Left ventricle myocardium inferior (tissue), 1 donor: Measurements from ENCODE around the gene GPX2. TPM values are rescaled to one million over a fixed set of nuclear protein-coding genes. Genes with fewer than 3 reads are reported as not detected.

Source experiments
- DNase-seq: peaks from one replicate; pipeline ENCODE4 v3.0.0-alpha.2; 2020
- H3K27ac ChIP-seq: fragments of 200-600 bp; replicated peaks from 2 replicates; pipeline ENCODE4 v1.8.0; 2021
- H3K27me3 ChIP-seq: fragments of 200-600 bp; 2 replicates; pipeline ENCODE4 v1.8.0; 2021; ENCODE audit warnings: low read depth
- H3K36me3 ChIP-seq: fragments of 200-600 bp; 2 replicates; pipeline ENCODE4 v1.8.0; 2021
- H3K4me1 ChIP-seq: fragments of 200-600 bp; 2 replicates; pipeline ENCODE4 v1.8.0; 2021
- H3K4me3 ChIP-seq: fragments of 200-600 bp; 2 replicates; pipeline ENCODE4 v1.8.0; 2021; ENCODE audit warnings: mild to moderate bottlenecking, moderate library complexity
- H3K9me3 ChIP-seq: fragments of 200-600 bp; replicated peaks from 2 replicates; pipeline ENCODE4 v1.8.0; 2021
- intact Hi-C: fragments of 100-400 bp; cut with micrococcal nuclease; formaldehyde crosslinking; loops from one replicate; pipeline ENCODE4 v1.11.0; 2022
- total RNA-seq: library from RNA; stranded (reverse); fragmentation: NEBNext Ultra II Directional; extraction: Animal tissue kit (Norgen Biotek cat#: 25700); gene quantifications from one replicate; pipeline ENCODE4 v1.2.1, GENCODE V29; 2021
- TF ChIP-seq, protein P1 (sequence below): fragments of 200-600 bp; IDR thresholded peaks from 2 replicates; pipeline ENCODE4 v1.8.0; 2021; ENCODE audit warnings: antibody characterized with exemption, mild to moderate bottlenecking, borderline replicate concordance
- donor health status: DM: no; HTN: yes; CAD: no; lungs with severe emphysema.

GPX2 gene
- total RNA-seq, 1 donor from 2014 or later = not detected

DNA sequence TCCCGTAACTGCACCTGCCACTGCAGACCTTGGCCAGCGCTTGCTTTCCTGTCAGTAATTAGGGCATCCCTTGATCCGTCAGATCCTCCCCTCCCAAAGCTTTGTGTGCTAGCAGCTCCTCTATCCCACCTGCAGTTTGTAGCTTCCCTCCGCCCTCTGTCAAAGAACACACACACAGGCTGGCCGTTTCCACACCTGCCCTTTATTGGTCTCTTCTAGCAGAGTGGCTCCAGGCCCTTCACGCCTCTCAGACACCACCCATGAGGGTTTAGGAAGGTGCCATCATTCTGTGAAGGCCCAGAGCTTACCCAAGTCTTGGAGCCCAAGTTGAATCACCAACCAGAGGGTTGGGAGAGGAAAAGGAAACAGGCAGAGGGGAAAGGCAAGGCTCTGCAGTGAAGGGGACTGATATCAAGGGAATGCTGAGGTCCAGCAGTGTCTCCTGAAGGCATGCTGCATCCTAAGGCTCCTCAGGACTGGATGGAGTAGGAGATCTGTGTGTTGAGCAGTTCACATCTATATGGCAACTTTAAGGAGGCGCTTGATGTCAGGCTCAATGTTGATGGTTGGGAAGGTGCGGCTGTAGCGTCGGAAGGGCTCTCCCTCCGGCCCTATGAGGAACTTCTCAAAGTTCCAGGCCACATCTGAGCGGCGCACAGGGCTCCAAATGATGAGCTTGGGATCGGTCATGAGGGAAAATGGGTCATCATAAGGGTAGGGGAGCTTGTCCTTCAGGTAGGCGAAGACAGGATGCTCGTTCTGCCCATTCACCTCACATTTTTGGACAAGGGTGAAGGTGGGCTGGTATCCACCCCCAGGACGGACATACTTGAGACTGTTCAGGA lies 3.4 kb downstream of the GPX2 start:
- no peak for DNase-seq
- no peak overlapping the region for H3K27ac ChIP-seq
- peaks cover 37% of the 10 kb centered on the region for H3K4me1 ChIP-seq
- H3K27me3 ChIP-seq = no peaks in the 10 kb centered on the region
- no peaks in the 10 kb centered on the region for H3K9me3 ChIP-seq
- intact Hi-C loops = no loop called here
- TF ChIP-seq, protein P1, sequence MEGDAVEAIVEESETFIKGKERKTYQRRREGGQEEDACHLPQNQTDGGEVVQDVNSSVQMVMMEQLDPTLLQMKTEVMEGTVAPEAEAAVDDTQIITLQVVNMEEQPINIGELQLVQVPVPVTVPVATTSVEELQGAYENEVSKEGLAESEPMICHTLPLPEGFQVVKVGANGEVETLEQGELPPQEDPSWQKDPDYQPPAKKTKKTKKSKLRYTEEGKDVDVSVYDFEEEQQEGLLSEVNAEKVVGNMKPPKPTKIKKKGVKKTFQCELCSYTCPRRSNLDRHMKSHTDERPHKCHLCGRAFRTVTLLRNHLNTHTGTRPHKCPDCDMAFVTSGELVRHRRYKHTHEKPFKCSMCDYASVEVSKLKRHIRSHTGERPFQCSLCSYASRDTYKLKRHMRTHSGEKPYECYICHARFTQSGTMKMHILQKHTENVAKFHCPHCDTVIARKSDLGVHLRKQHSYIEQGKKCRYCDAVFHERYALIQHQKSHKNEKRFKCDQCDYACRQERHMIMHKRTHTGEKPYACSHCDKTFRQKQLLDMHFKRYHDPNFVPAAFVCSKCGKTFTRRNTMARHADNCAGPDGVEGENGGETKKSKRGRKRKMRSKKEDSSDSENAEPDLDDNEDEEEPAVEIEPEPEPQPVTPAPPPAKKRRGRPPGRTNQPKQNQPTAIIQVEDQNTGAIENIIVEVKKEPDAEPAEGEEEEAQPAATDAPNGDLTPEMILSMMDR = no peak
- peaks cover 1% of the 10 kb centered on the region for H3K36me3 ChIP-seq
- no peak overlapping the region for H3K4me3 ChIP-seq

DNA sequence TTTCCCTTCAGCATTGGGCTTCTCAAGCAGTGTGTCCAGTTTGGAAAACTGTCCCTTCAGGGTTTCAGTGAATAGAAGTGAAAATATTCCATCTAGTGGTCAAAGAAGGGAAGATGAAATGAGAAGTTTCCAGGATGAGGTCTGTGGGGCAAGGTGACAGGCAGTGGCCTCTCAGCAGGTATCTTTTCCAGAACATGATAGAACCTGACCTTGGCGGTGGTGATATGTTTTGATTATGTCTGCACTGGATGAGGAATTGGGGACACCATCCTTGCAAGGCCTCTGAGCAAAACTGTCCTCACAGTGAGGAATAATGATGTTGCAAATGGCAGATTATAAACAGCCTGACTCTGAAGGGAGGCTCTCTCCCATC lies 4.7 kb downstream of the GPX2 start:
- peak overlapping the region; percentile 70 for H3K27ac ChIP-seq
- TF ChIP-seq, protein P1 = peak; percentile 49
- intact Hi-C loops = no loop called here
- no peaks in the 10 kb centered on the region for H3K9me3 ChIP-seq
- peaks cover 43% of the 10 kb centered on the region for H3K4me1 ChIP-seq
- H3K36me3 ChIP-seq = peaks cover 15% of the 10 kb centered on the region
- DNase-seq = no peak
- no peaks in the 10 kb centered on the region for H3K27me3 ChIP-seq
- H3K4me3 ChIP-seq = no peak overlapping the region

- intact Hi-C loops = no loop called here
- peaks cover 20% of the 10 kb centered on the region for H3K36me3 ChIP-seq
- H3K4me3 ChIP-seq = no peak overlapping the region
- no peaks in the 10 kb centered on the region for H3K9me3 ChIP-seq
- peak; percentile 29 for DNase-seq
- peaks cover 43% of the 10 kb centered on the region for H3K4me1 ChIP-seq
- no peaks in the 10 kb centered on the region for H3K27me3 ChIP-seq
- TF ChIP-seq, protein P1 = no peak
- H3K27ac ChIP-seq = peak overlapping the region; percentile 70
Observed at GRCh38 chr14:64937171-64937820, 5.2 kb downstream of the GPX2 start.

GRCh38 chr14:64935508-64935907 lies 7.0 kb downstream of the GPX2 start:
- H3K27me3 ChIP-seq = no peaks in the 10 kb centered on the region
- TF ChIP-seq, protein P1 = no peak
- H3K4me3 ChIP-seq = no peak overlapping the region
- H3K36me3 ChIP-seq = peaks cover 35% of the 10 kb centered on the region
- no peaks in the 10 kb centered on the region for H3K9me3 ChIP-seq
- H3K27ac ChIP-seq = peak overlapping the region; percentile 70
- intact Hi-C loops = no loop called here
- no peak for DNase-seq
- peaks cover 48% of the 10 kb centered on the region for H3K4me1 ChIP-seq

DNA sequence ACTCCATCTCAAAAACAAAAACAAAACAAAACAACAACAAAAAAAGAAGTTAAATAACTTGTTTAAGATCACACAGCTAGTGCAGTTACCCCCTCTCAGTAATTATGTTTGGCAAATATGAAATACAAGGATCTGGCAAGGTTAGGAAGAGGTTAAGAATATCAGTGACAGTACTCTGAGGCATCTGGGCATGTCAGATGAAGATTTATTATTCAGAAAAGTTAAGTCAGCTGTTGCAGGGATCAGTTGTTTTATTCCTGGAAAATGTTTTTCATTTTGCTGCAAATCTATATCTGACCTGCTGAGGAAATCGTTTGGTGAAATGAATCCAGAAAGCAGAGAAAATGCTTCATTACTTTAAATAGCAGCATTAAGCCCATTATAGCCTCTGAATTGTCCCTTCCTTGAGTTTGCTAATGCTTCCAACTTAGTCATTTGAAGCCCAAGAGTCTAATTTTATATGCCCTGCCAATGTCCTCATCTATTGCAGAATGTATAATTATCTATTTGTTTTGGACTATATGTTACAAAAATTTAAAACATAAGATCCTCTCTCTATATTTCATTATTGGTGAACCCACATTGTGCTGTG lies 8.1 kb downstream of the GPX2 start:
- intact Hi-C loops = no loop called here
- Histone ChIP-seq H3K9me3 (no peaks in the 10 kb centered on the region), H3K27me3 (no peaks in the 10 kb centered on the region), H3K36me3 (peaks cover 35% of the 10 kb centered on the region), H3K4me1 (peaks cover 59% of the 10 kb centered on the region), H3K27ac (peak overlapping the region; percentile 13), H3K4me3 (no peak overlapping the region)
- no peak for DNase-seq
- TF ChIP-seq, protein P1 = no peak
